GM18858 (cell line): Measurements from ENCODE around the gene RBM18.

Source experiments
- ATAC-seq: cut with Tn5 transposase; IDR thresholded peaks from one replicate; pipeline ENCODE4 v1.9.1; 2021; ENCODE audit not compliant: unreplicated experiment

RBM18 gene

GRCh38 chr9:122261469-122261881, 3.2 kb downstream of the RBM18 start:
- ATAC-seq = no peak

- ATAC-seq = no peak
Observed at GRCh38 chr9:122258886-122259415, 5.7 kb downstream of the RBM18 start.

- ATAC-seq = no peak
Observed at GRCh38 chr9:122256206-122256605, 8.4 kb downstream of the RBM18 start.

GRCh38 chr9:122254761-122255160, 9.9 kb downstream of the RBM18 start:
- ATAC-seq = no peak

GRCh38 chr9:122252796-122253195, 11.8 kb downstream of the RBM18 start:
- no peak for ATAC-seq

GRCh38 chr9:122251351-122251750, 13.3 kb downstream of the RBM18 start:
- no peak for ATAC-seq

GRCh38 chr9:122248448-122248865, 16.2 kb downstream of the RBM18 start:
- ATAC-seq = no peak

GRCh38 chr9:122246666-122247065, 18.0 kb downstream of the RBM18 start:
- no peak for ATAC-seq

GRCh38 chr9:122244349-122244748, 20.3 kb downstream of the RBM18 start:
- ATAC-seq = no peak

GRCh38 chr9:122239722-122240121, 24.9 kb downstream of the RBM18 start:
- no peak for ATAC-seq

GRCh38 chr9:122236681-122237080, 28.0 kb downstream of the RBM18 start:
- ATAC-seq = no peak

- no peak for ATAC-seq
Observed at GRCh38 chr9:122234022-122234748, 30.5 kb downstream of the RBM18 start.

- ATAC-seq = no peak
Observed at GRCh38 chr9:122232796-122233306, 31.8 kb downstream of the RBM18 start.

GRCh38 chr9:122229485-122229837, 35.2 kb downstream of the RBM18 start:
- no peak for ATAC-seq

- no peak for ATAC-seq
Observed at GRCh38 chr9:122228568-122229484, 35.8 kb downstream of the RBM18 start, which contains the start of gene LHX6. Gene LHX6 (minus strand): TSS chr9:122228957. CDS start chr9:122228740, 217 bp downstream.

GRCh38 chr9:122228191-122228567, 36.5 kb downstream of the RBM18 start:
- ATAC-seq = no peak

- no peak for ATAC-seq
Observed at GRCh38 chr9:122227575-122227900, 37.1 kb downstream of the RBM18 start.

GRCh38 chr9:122226758-122227574, 37.7 kb downstream of the RBM18 start:
- ATAC-seq = no peak

GRCh38 chr9:122226142-122226757, 38.4 kb downstream of the RBM18 start:
- ATAC-seq = no peak

- no peak for ATAC-seq
Observed at GRCh38 chr9:122225312-122226141, 39.1 kb downstream of the RBM18 start.
